ENCODE measurements around the gene CCSER1.

CCSER1 gene

GRCh38 chr4:90128961-90129495 is 1.8 kb downstream of the CCSER1 start:
- DNase-seq (ENCODE audit: low read depth), result no peak

GRCh38 chr4:90130076-90130475 is 2.9 kb downstream of the CCSER1 start:
- no peak for DNase-seq (ENCODE audit: low read depth)

- no peak for DNase-seq (ENCODE audit: low read depth)
These were observed 10.4 kb downstream of the CCSER1 start for GRCh38 chr4:90137555-90137954.

GRCh38 chr4:90142081-90142480 is 14.9 kb downstream of the CCSER1 start:
- no peak for DNase-seq (ENCODE audit: low read depth)

- DNase-seq (ENCODE audit: low read depth), result no peak
These were observed 18.1 kb downstream of the CCSER1 start for GRCh38 chr4:90145319-90145718.

- DNase-seq (ENCODE audit: low read depth), result no peak
These were observed 19.1 kb downstream of the CCSER1 start for GRCh38 chr4:90146306-90146705.

- no peak for DNase-seq (ENCODE audit: low read depth)
These were observed 21.5 kb downstream of the CCSER1 start for GRCh38 chr4:90148574-90149148.

- no peak for DNase-seq (ENCODE audit: low read depth)
These were observed 24.8 kb downstream of the CCSER1 start for GRCh38 chr4:90152024-90152423.

GRCh38 chr4:90159193-90159592 is 32.0 kb downstream of the CCSER1 start:
- no peak for DNase-seq (ENCODE audit: low read depth)

- no peak for DNase-seq (ENCODE audit: low read depth)
These were observed 32.9 kb downstream of the CCSER1 start for GRCh38 chr4:90160044-90160443.

GRCh38 chr4:90162566-90162965 is 35.4 kb downstream of the CCSER1 start:
- no peak for DNase-seq (ENCODE audit: low read depth)

GRCh38 chr4:90163872-90164271 is 36.7 kb downstream of the CCSER1 start:
- no peak for DNase-seq (ENCODE audit: low read depth)

GRCh38 chr4:90165883-90166282 is 38.7 kb downstream of the CCSER1 start:
- DNase-seq (ENCODE audit: low read depth), result no peak

- DNase-seq (ENCODE audit: low read depth), result no peak
These were observed 44.3 kb downstream of the CCSER1 start for GRCh38 chr4:90171491-90171890.

- DNase-seq (ENCODE audit: low read depth), result no peak
These were observed 47.4 kb downstream of the CCSER1 start for GRCh38 chr4:90174621-90175023.

GRCh38 chr4:90181644-90182043 is 54.5 kb downstream of the CCSER1 start:
- no peak for DNase-seq (ENCODE audit: low read depth)

GRCh38 chr4:90183254-90183653 is 56.1 kb downstream of the CCSER1 start:
- DNase-seq (ENCODE audit: low read depth), result no peak

GRCh38 chr4:90184560-90184959 is 57.4 kb downstream of the CCSER1 start:
- no peak for DNase-seq (ENCODE audit: low read depth)

GRCh38 chr4:90185416-90185815 is 58.2 kb downstream of the CCSER1 start:
- DNase-seq (ENCODE audit: low read depth), result no peak

- DNase-seq (ENCODE audit: low read depth), result no peak
These were observed 59.0 kb downstream of the CCSER1 start for GRCh38 chr4:90186229-90186628.

GRCh38 chr4:90187148-90187884 is 60.1 kb downstream of the CCSER1 start:
- DNase-seq (ENCODE audit: low read depth), result no peak

GRCh38 chr4:90189178-90189577 is 62.0 kb downstream of the CCSER1 start:
- no peak for DNase-seq (ENCODE audit: low read depth)

- DNase-seq (ENCODE audit: low read depth), result no peak
These were observed 62.8 kb downstream of the CCSER1 start for GRCh38 chr4:90189946-90190345.

GRCh38 chr4:90190525-90190924 is 63.3 kb downstream of the CCSER1 start:
- no peak for DNase-seq (ENCODE audit: low read depth)

All from fibroblast of gingiva (primary cell).